HEK293T (cell line): ENCODE measurements around the gene ARMC6.
A peak's percentile ranks its signal among the peaks of the same experiment; 100 is the strongest.

Source experiments
- CTCF ChIA-PET: fragments of 350-600 bp; formaldehyde crosslinking; extraction: SDS; loops from one replicate; lab custom pipeline; 2021; ENCODE audit warnings: antibody characterized with exemption, inconsistent platforms; lab: Yijun Ruan, JAX
- POLR2A ChIA-PET: fragments of 350-600 bp; formaldehyde crosslinking; extraction: SDS; loops from one replicate; lab custom pipeline; 2020; ENCODE audit warnings: antibody characterized with exemption, inconsistent platforms; lab: Yijun Ruan, JAX
- DNase-seq: peaks from one replicate; pipeline ENCODE4 v3.0.0; 2012; ENCODE audit warnings: mixed read lengths; ENCODE audit errors: extremely low spot score
- ARNT ChIP-seq: fragments of 450-650 bp; IDR thresholded peaks from 2 replicates; pipeline ENCODE4 v1.6.1; 2017; ENCODE audit warnings: mild to moderate bottlenecking
- BHLHE40 ChIP-seq: fragments of 450-650 bp; IDR thresholded peaks from 2 replicates; pipeline ENCODE4 v1.6.1; 2016; ENCODE audit warnings: mild to moderate bottlenecking, moderate library complexity, borderline replicate concordance
- CTBP1 ChIP-seq: fragments of 450-650 bp; IDR thresholded peaks from 2 replicates; pipeline ENCODE4 v1.6.1; 2016; ENCODE audit warnings: borderline replicate concordance
- ELF4 ChIP-seq: fragments of 450-650 bp; IDR thresholded peaks from 2 replicates; pipeline ENCODE4 v1.6.1; 2017; ENCODE audit warnings: antibody characterized with exemption
- FOXA1 ChIP-seq: fragments of 450-650 bp; IDR thresholded peaks from 2 replicates; pipeline ENCODE4 v1.6.1; 2016; ENCODE audit warnings: mild to moderate bottlenecking
- FOXK2 ChIP-seq: fragments of 450-650 bp; IDR thresholded peaks from 2 replicates; pipeline ENCODE4 v1.6.1; 2016; ENCODE audit warnings: mild to moderate bottlenecking
- FOXM1 ChIP-seq: fragments of 450-650 bp; IDR thresholded peaks from 2 replicates; pipeline ENCODE4 v1.6.1; 2017; ENCODE audit warnings: mild to moderate bottlenecking, borderline replicate concordance
- HDGF ChIP-seq: fragments of 450-650 bp; IDR thresholded peaks from 2 replicates; pipeline ENCODE4 v1.6.1; 2017; ENCODE audit warnings: antibody characterized with exemption, borderline replicate concordance
- L3MBTL2 ChIP-seq: fragments of 450-650 bp; conservative IDR thresholded peaks from 2 replicates; pipeline ENCODE4 v1.6.1; 2016; ENCODE audit warnings: mild to moderate bottlenecking
- LEF1 ChIP-seq: fragments of 450-650 bp; IDR thresholded peaks from 2 replicates; pipeline ENCODE4 v1.6.1; 2017; ENCODE audit warnings: mild to moderate bottlenecking, borderline replicate concordance
- NFRKB ChIP-seq: fragments of 450-650 bp; IDR thresholded peaks from 2 replicates; pipeline ENCODE4 v1.6.1; 2016; ENCODE audit warnings: mild to moderate bottlenecking, moderate library complexity
- SP1 ChIP-seq: fragments of 450-650 bp; IDR thresholded peaks from 2 replicates; pipeline ENCODE4 v1.6.1; 2017
- SUZ12 ChIP-seq: fragments of 450-650 bp; IDR thresholded peaks from 2 replicates; pipeline ENCODE4 v1.6.1; 2016; ENCODE audit warnings: mild to moderate bottlenecking
- ZNF384 ChIP-seq: fragments of 450-650 bp; IDR thresholded peaks from 2 replicates; pipeline ENCODE4 v1.6.1; 2016
- TF ChIP-seq, protein P1 (sequence below): fragments of 450-650 bp; IDR thresholded peaks from 2 replicates; pipeline ENCODE4 v1.6.1; 2016

ARMC6 gene

GRCh38 chr19:19061506-19061905, 28.1 kb downstream of the ARMC6 start:
- no peak for DNase-seq
- ChIA-PET POLR2A (no interaction called here), CTCF (interaction anchor here (1.5 kb wide), 1 partner anchor 7 kb away, joined by 4 read pairs; no protein-coding TSS in a partner anchor)
- TF ChIP-seq BHLHE40, result no peak
- no peak for TF ChIP-seq FOXM1
- no peak for TF ChIP-seq SP1
- TF ChIP-seq, protein P1, sequence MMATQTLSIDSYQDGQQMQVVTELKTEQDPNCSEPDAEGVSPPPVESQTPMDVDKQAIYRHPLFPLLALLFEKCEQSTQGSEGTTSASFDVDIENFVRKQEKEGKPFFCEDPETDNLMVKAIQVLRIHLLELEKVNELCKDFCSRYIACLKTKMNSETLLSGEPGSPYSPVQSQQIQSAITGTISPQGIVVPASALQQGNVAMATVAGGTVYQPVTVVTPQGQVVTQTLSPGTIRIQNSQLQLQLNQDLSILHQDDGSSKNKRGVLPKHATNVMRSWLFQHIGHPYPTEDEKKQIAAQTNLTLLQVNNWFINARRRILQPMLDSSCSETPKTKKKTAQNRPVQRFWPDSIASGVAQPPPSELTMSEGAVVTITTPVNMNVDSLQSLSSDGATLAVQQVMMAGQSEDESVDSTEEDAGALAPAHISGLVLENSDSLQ, result no peak
- TF ChIP-seq FOXK2, result no peak
- no peak for TF ChIP-seq LEF1
- no peak for TF ChIP-seq ZNF384
- TF ChIP-seq NFRKB, result no peak
- no peak for TF ChIP-seq ELF4
- TF ChIP-seq ARNT, result no peak

GRCh38 chr19:19062454-19063182, 29.2 kb downstream of the ARMC6 start:
- no peak for DNase-seq
- ChIA-PET POLR2A (interaction anchor here (1.2 to 1.4 kb wide), 2 partner anchors 18 to 43 kb away, joined by 4 to 6 read pairs; no protein-coding TSS in a partner anchor), CTCF (interaction anchor here (1.2 to 1.5 kb wide), 2 partner anchors 8 to 79 kb away, joined by 4 to 6 read pairs; no protein-coding TSS in a partner anchor)
- no peak for TF ChIP-seq ARNT
- no peak for TF ChIP-seq ZNF384
- TF ChIP-seq BHLHE40, result no peak
- TF ChIP-seq ELF4, result no peak
- TF ChIP-seq CTBP1, result no peak
- TF ChIP-seq SP1, result no peak
- no peak for TF ChIP-seq NFRKB
- TF ChIP-seq, protein P1, result no peak
- no peak for TF ChIP-seq L3MBTL2
- no peak for TF ChIP-seq FOXK2
- no peak for TF ChIP-seq HDGF
- TF ChIP-seq SUZ12, result no peak
- no peak for TF ChIP-seq LEF1

GRCh38 chr19:19063183-19064097, 30.0 kb downstream of the ARMC6 start, which contains the start of gene SLC25A42:
SLC25A42 (plus strand) TSS chr19:19063994; CDS start chr19:19096125, 32,131 bp downstream.
- POLR2A ChIA-PET, result interaction anchor here (1.2 to 1.4 kb wide), 2 partner anchors 19 to 42 kb away, joined by 4 to 6 read pairs; no protein-coding TSS in a partner anchor
- DNase-seq, result peak; percentile 99
- CTCF ChIA-PET, result interaction anchor here (1.2 to 1.5 kb wide), 2 partner anchors 9 to 78 kb away, joined by 4 to 6 read pairs; no protein-coding TSS in a partner anchor
- TF ChIP-seq FOXK2 (no peak), ELF4 (no peak), ZNF384 (no peak), HDGF (no peak), FOXM1 (peak; percentile 86), CTBP1 (no peak), L3MBTL2 (no peak; the same call in 1 of the 2 replicates), SP1 (peak; percentile 78; the same call in 1 of the 2 replicates)
- TF ChIP-seq, protein P1, result peak; percentile 100

- no peak for DNase-seq
- ChIA-PET CTCF (no interaction called here), POLR2A (interaction anchor here (0.8 kb wide), 1 partner anchor 41 kb away, joined by 3 read pairs; no protein-coding TSS in a partner anchor)
- TF ChIP-seq ELF4 (no peak), NFRKB (no peak), CTBP1 (no peak), HDGF (no peak), FOXA1 (no peak), LEF1 (no peak)
Observed at GRCh38 chr19:19064098-19064722, 30.8 kb downstream of the ARMC6 start.

GRCh38 chr19:19064811-19065745, 31.7 kb downstream of the ARMC6 start:
- POLR2A ChIA-PET, result interaction anchor here (0.8 kb wide), 1 partner anchor 40 kb away, joined by 3 read pairs; no protein-coding TSS in a partner anchor
- TF ChIP-seq SUZ12 (no peak), ZNF384 (no peak), ELF4 (no peak), NFRKB (no peak), FOXA1 (no peak), BHLHE40 (no peak)
- TF ChIP-seq, protein P1, result no peak
- DNase-seq, result no peak
- CTCF ChIA-PET, result no interaction called here
